ENCODE measurements around the gene STIP1. TPM values are rescaled to one million over a fixed set of nuclear protein-coding genes. Genes with fewer than 3 reads are reported as not detected.

STIP1 gene
- total and polyA plus RNA-seq, 2 donors (not counting 3 experiments of a cell fraction or from before 2014, with no cell fraction given), result 117 to 226 TPM

- Histone ChIP-seq H3K4me1 (ENCODE audit: control insufficient read depth, extremely low read depth, insufficient read depth, low read length) (no peaks in the 10 kb centered on the region), H3K79me2 (ENCODE audit: control insufficient read depth, insufficient read depth, low read length) (no peaks in the 10 kb centered on the region), H3K4me2 (ENCODE audit: insufficient read depth, low read length) (no peak overlapping the region), H4K20me1 (replicated peaks; ENCODE audit: control insufficient read depth, extremely low read depth, insufficient read depth, low read length) (no peaks in the 10 kb centered on the region), H3K9me3 (replicated peaks; ENCODE audit: control insufficient read depth, insufficient read depth, low read length) (no peaks in the 10 kb centered on the region), H3K4me3 (replicated peaks in 1 of 3; ENCODE audit: insufficient read depth in 1 of 3, low read depth in 1 of 3, low read length in 3 of 3) (no peak overlapping the region), H3K9me1 (replicated peaks; ENCODE audit: control insufficient read depth, extremely low read depth, insufficient read depth, low read length) (no peaks in the 10 kb centered on the region), H3K27me3 (ENCODE audit: control insufficient read depth in 2 of 2, insufficient read depth in 2 of 2, low read length in 2 of 2) (no peaks in the 10 kb centered on the region), H2AFZ (ENCODE audit: low read depth, low read length) (no peak overlapping the region), H3K27ac (ENCODE audit: insufficient read depth, low read depth, low read length) (no peak overlapping the region), H3K9ac (replicated peaks; ENCODE audit: extremely low read depth, insufficient read depth, low read length) (no peak overlapping the region), H3K36me3 (ENCODE audit: control insufficient read depth in 2 of 2, extremely low read depth in 1 of 2, insufficient read depth in 2 of 2, low read length in 2 of 2) (no peaks in the 10 kb centered on the region)
- DNase-seq (ENCODE audit: low read depth, low spot score) (no peak), FAIRE-seq (peak; percentile 21)
- dilution Hi-C loops (cut with MboI; ENCODE audit: extremely low pct_ligation_motif_present, low sequenced_read_pairs), result no loop called here
- BruUV-seq (replicated peaks), result no TSS peak
- intact Hi-C loops (cut with micrococcal nuclease), result no loop called here
- ChIA-PET CTCF (no interaction called here), POLR2A (no interaction called here)
- TF ChIP-seq POLR2AphosphoS5 (IDR thresholded peaks at IDR 0.05; ENCODE audit: insufficient read depth, low read depth, low read length) (no peak), JUN (IDR thresholded peaks at IDR 0.05; ENCODE audit: borderline replicate concordance, insufficient read depth, insufficient read length, low read depth) (no peak), CTCF (IDR thresholded peaks at IDR 0.05; ENCODE audit: extremely low read depth in 1 of 2, insufficient read depth in 1 of 2, low read depth in 1 of 2, low read length in 2 of 2) (no peak), MAX (IDR thresholded peaks at IDR 0.05; ENCODE audit: insufficient read depth, insufficient read length) (no peak), EZH2 (IDR thresholded peaks at IDR 0.05; ENCODE audit: borderline replicate concordance, low read depth, low read length, severe bottlenecking) (no peak)
Measured at GRCh38 chr11:64173616-64174355, 12.2 kb upstream of the STIP1 start.
